Measurements from ENCODE around the gene PGD. TPM values are rescaled to one million over a fixed set of nuclear protein-coding genes. Genes with fewer than 3 reads are reported as not detected.
"Not testable (repeated sequence)": the region's sequence is repeated elsewhere in the genome, so short reads cannot be mapped to it uniquely, and the experiment has no call there.

Gene PGD
- total RNA-seq, 1 donor from 2014 or later, result 34.4 TPM

DNA sequence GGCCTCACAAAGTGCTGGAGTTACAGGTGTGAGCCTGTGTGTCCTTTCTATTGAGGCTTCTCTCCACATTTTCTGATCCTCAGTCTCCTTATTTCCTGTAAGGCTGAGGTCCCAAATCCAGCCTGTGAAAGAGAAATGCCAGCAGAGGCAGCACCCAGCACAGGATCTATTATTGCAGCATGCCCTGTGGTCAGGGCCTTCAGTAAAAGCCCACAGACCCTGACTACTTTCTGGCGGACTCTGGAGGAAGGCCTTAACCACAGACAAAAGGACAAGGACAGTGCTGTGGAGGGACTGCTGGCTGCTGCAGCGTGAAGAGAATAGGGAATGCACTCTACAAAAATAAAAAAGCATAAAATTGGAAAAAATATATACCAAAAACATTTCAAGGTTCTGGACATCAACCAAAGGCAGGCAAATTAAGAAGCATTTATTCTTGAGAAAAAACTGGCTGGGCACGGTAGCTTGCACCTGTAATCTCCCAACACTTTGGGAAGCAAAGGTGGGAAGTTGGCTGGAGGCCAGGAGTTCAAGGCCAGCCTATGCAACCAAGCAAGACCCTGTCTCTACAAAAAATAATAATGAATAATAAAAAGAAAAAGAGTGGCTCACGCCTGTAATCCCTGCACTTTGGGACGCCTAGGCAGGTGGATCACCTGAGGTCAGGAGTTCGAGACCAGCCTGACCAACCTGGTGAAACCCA is 9.4 kb upstream of the PGD start:
- intact Hi-C loops (cut with DNase I), result no loop called here
- DNase-seq, result no peak
- ATAC-seq (ENCODE audit: poor library complexity), result no peak

DNA sequence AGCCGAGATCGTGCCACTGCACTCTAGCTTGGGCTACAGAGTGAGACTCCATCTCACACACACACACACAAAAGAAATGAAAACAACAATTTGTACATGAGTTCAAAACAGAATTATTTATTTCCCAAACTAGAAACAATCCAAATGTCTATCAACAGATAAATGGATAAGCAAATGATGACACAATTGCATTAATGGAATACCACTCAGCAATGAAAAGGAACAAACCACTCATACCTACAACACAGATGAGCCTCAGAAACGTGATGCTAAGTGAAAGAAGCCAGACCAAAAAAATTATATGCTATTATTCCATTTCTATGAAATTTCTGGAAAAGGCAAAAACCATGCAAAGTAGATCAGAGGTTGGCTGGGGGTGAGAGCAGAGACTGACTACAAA is 2.0 kb upstream of the PGD start:
- intact Hi-C loops (cut with DNase I), result no loop called here
- ATAC-seq (ENCODE audit: poor library complexity) (no peak), DNase-seq (no peak)

DNA sequence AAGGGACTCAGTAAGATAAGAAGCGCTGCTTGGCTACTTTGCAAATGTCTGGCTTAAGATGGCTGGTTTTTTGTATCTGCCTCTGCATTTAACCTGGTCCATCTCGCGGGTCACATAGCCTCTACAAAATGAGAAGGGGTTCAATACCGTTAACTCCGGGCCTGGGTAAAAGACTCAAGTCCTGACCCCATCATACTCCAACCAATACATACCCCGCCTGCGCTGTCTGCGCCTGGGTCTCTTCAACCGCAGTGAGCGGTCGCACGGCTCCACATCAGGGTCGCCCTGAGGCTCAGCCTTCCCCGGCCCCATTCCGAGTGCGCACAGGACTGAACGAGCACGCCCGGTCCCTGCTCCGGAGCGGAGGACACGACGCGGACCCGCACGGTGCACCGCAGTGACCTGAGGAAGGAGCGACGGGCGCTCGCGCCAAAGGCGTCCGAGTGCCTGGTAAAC is 558 bp upstream of the PGD start:
- intact Hi-C loops (cut with DNase I), result no loop called here
- DNase-seq (no peak), ATAC-seq (ENCODE audit: poor library complexity) (no peak)

DNA sequence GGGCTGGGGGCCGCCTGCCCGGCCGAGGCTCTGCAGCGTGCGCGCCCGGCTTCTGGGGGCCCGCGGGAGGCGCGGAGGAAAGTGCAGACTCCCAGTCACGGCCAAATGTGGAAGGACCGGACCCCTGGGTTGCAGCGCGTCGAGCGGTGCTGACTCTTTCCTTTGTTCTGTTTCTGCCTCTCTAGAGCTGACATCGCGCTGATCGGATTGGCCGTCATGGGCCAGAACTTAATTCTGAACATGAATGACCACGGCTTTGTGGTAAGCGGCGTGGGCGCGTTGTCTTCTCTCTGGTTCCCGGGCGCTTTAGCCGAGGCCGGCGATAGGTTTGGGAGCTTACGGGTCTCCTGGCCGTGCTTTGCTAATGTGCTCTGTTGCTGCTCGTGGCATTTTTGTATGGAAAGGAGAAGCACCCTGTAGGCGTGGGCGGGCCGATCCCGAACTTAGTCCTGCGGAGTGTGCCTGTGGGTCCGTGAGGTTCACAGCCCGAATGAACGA is 629 bp downstream of the PGD start:
- DNase-seq (peak; percentile 62), ATAC-seq (ENCODE audit: poor library complexity) (peak; percentile 0)
- intact Hi-C loops (cut with DNase I), result no loop called here

DNA sequence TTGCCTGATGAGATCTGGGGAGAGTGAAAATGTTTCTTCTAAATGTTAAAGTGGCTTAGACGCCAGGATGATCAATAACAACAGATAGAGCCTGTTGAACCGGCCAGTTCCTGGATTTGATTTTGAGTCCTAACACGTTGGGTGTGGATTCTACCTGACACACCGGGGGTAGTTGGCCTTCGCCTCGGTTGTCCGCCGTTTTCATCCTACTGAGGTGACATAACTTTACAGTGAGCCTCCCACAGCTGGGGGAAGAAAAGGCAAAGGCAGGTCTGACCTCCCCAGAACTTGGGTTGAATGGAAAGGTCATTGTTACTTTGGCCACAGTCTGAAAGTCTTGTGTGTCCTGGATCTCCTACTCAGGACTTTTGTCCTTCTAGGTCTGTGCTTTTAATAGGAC is 1.1 kb downstream of the PGD start:
- ATAC-seq (ENCODE audit: poor library complexity) (no peak), DNase-seq (no peak)
- intact Hi-C loops (cut with DNase I), result no loop called here

DNA sequence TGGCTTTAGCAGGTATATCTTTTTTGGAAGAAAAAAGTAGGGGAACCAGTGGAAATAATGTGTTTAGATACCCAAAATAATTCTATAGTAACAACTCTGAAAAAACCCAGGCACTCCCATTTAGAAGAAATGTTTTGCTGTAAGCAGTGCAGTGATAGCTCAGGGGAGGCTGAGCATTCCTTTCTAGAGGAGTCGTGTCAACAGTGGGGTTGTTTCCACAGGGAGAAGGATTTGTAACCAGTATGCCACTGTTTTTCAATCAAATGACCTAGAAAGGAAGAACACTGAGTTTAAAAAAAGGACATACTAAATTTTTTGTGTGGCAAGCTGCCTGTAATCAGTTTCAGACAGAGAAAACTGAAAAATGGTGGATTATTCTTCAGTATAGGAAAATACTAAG is 2.4 kb downstream of the PGD start:
- ATAC-seq (ENCODE audit: poor library complexity) (no peak), DNase-seq (no peak)
- intact Hi-C loops (cut with DNase I), result no loop called here

DNA sequence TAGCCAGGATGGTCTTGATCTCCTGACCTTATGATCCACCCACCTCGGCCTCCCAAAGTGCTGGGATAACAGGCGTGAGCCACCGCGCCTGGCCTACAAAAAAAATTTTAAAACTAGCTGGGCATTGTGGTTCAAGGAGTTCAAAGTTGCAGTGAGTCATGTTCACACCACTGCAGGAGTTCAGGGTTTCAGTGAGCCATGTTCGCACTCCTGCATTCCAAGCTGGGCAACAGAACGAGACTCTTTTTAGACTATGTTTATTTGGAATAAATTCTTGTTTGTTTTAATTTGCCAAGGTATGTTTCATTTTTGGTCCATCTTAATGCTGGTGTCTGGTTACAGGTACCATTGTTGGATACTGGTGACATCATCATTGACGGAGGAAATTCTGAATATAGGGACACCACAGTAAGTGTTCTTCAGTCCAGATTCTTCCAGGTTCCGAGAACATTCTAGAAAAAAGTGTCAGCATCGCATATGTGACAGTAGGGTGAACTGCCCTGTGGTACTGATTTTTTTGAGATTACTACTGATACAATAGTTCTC is 3.9 kb downstream of the PGD start:
- intact Hi-C loops (cut with DNase I), result no loop called here
- ATAC-seq (ENCODE audit: poor library complexity) (no peak), DNase-seq (no peak)

DNA sequence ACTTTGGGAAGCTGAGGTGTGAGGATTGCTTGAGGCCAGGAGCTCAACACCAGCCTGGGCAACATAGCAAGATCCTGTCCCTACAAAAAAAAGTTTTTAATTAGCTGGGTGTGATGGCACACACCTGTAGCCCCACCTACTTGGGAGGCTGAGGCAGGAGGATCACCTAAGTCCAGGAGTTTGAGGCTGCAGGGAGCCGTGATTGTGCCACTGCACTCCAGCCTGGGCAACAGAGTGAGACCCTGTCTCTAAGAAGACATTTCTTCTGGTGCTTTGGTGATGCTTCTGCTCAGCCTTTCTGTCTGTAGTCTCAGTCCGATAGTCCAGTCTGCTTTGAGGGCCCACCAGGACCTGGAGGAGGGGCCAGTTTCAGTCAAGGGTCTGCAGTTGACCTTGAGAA is 8.3 kb downstream of the PGD start:
- no peak for DNase-seq
- no peak for ATAC-seq (ENCODE audit: poor library complexity)
- intact Hi-C loops (cut with DNase I), result no loop called here

DNA sequence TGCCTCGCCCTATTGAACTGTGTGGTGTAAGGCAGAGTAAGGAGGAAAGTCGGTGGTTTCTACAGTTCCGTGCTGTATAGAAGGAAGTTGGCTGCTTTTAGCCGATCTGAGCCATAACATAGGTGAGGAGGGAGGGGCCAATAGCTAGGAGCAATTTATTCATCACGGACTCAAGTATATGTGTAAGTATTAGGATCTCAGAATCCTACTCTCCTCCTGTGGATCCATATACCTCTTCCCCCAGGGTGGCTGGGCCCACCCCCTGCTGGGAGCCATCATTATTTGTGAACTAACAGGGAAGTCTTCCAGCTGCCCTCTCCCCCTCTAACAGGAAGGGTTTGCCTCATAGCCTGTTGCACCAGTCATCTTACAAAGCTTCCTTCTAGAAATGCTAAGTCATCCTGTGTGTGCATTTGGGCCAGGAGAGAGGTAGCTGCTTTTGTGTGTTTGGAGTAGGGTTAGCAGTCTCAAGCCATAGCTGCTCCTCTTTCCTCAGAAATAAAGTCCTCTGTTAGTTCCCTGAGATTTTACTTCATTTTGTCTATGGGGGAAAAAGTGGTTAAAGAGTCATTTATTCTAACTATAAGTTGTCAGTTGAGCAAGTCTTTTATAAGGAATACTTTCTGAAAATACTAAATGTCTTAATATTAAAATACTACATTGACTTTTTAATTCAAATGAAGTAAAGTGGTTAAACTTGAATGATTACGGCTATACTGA is 16.5 kb downstream of the PGD start:
- intact Hi-C loops (cut with DNase I), result no loop called here
- peak; percentile 55 for DNase-seq
- peak; percentile 73 for ATAC-seq (ENCODE audit: poor library complexity)

DNA sequence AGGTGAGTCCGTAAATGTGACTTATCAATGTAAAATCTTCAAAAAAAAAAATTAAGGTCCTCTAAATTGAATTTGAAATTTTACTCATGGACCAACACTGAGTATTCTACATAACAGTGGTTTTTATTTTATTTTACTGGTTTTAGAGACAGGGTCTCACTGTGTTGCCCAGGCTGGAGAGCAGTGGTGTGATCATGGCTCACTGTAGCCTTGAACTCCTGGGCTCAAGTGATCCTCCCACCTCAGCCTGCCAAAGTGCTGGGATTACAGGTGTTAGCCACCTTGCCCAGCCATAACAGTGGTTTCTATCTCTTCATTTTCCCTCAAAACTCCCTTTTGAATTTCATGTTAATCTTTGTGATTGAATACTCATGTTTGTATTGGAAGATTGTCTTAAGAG is 17.1 kb downstream of the PGD start:
- DNase-seq; intact Hi-C loops (cut with DNase I); ATAC-seq (ENCODE audit: poor library complexity): not testable (repeated sequence)

DNA sequence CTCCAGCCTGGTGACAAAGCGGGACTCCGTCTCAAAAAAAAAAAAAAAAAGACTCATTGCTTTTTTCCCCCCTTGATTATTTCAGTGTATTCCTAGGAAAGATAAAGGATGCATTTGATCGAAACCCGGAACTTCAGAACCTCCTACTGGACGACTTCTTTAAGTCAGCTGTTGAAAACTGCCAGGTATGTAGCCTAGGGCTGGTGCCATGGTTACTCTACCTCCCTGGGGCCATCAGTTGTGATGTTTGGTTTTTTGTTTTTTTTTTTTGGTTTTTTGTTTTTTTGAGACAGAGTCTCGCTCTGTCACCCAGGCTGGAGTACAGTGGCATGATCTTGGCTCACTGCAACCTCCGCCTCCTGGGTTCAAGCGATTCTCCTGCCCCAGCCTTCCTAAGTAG is 19.9 kb downstream of the PGD start:
- intact Hi-C loops (cut with DNase I); DNase-seq; ATAC-seq (ENCODE audit: poor library complexity): not testable (repeated sequence)

DNA sequence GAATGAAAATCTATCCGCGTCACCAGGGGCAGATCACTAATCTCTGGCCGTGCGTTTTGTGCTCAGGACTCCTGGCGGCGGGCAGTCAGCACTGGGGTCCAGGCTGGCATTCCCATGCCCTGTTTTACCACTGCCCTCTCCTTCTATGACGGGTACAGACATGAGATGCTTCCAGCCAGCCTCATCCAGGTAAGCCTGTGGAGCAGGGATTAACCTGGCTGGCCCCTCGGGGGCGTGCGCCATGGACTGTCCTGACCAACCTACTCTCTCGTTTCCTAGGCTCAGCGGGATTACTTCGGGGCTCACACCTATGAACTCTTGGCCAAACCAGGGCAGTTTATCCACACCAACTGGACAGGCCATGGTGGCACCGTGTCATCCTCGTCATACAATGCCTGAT is 20.5 kb downstream of the PGD start:
- ATAC-seq (ENCODE audit: poor library complexity) (no peak), DNase-seq (no peak)
- intact Hi-C loops (cut with DNase I), result no loop called here

DNA sequence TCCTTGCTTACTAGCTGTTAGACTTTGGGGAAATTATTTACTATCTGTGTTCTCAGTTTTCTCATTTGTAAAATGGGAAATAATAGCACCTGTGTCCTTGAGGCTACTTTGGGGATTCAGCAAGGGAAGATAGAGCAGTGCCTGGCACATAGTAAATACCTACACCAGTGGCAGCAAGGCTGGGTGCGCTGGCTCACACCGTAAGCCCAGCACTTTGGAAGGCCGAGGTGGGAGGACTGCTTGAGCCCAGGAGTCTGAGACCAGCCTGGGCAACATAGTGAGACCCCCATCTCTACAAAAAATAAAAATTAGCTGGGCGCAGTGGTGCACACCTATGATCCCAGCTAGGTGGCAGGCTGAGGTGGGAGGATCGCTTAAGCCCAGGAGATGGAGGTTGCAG is 22.8 kb downstream of the PGD start:
- DNase-seq (no peak), ATAC-seq (ENCODE audit: poor library complexity) (no peak)
- intact Hi-C loops (cut with DNase I), result no loop called here

DNA sequence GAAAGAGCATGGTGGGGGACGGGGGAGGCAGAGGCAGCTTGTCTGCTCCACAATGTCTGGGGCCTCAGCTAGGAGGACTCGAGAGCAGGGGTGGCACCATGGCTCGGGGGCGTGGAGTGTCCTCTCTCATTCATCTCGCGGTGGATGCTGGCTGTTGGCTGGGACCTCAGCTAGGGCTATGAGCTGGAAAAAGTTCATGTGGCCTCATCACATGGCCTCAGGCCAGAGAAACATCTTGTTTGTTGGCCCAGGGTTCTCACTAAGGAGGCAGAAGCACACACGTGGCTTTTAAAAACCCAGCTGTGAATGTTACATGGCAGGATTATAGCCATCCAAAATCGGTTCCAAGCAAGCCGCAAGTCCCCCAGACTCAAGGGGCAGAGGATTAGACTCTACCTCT is 25.2 kb downstream of the PGD start:
- ATAC-seq (ENCODE audit: poor library complexity), result peak; percentile 31
- intact Hi-C loops (cut with DNase I), result no loop called here
- peak; percentile 68 for DNase-seq

DNA sequence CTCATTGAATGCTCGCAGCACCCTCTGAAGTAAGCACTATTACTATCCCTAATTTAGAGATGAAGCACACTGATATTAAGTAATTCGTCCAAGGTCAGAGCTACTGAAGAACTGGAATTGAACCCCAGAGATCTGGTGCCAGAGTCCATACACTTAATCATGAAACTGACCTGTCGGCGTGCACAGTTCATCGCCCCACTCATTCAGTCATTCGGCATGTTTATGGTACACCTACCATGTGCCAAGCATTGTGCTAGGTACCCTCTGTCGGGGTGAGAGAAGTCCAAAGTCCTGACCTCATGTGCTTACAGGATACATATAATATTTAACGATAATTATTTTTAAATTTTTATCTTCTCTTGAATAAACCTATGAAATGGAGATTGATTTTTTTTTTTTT is 25.8 kb downstream of the PGD start:
- intact Hi-C loops (cut with DNase I), result no loop called here
- no peak for ATAC-seq (ENCODE audit: poor library complexity)
- no peak for DNase-seq

DNA sequence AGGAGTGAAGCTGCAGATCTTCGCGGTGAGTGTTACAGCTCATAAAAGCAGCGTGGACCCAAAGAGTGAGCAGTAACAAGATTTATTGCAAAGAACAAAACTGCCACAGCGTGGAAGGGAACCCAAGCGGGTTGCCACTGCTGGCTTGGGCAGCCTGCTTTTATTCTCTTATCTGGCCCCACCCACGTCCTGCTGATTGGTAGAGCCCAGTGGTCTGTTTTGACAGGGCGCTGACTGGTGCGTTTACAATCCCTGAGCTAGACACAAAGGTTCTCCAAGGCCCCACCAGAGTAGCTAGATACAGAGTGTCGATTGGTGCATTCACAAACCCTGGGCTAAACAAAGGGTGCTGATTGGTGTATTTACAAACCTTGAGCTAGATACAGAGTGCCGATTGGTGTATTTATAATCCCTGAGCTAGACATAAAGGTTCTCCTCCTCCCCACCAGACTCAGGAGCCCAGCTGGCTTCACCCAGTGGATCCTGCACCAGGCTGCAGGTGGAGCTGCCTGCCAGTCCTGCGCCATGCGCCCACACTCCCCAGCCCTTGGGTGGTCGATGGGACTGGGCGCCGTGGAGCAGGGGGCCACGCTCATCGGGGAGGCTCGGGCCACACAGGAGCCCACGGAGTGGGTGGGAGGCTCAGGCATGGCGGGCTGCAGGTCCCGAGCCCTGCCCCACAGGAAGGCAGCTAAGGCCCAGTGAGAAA is 27.1 kb downstream of the PGD start:
- DNase-seq; intact Hi-C loops (cut with DNase I); ATAC-seq (ENCODE audit: poor library complexity): not testable (repeated sequence)

DNA sequence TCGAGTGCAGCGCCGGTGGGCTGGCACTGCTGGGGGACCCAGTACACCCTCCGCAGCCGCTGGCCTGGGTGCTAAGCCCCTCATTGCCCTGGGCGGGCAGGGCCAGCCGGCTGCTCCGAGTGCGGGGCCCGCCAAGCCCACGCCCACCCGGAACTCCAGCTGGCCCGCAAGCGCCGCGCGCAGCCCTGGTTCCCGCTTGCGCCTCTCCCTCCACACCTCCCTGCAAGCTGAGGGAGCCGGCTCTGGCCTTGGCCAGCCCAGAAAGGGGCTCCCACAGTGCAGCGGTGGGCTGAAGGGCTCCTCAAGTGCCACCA is 27.6 kb downstream of the PGD start:
- intact Hi-C loops (cut with DNase I), result not testable (repeated sequence)

DNA sequence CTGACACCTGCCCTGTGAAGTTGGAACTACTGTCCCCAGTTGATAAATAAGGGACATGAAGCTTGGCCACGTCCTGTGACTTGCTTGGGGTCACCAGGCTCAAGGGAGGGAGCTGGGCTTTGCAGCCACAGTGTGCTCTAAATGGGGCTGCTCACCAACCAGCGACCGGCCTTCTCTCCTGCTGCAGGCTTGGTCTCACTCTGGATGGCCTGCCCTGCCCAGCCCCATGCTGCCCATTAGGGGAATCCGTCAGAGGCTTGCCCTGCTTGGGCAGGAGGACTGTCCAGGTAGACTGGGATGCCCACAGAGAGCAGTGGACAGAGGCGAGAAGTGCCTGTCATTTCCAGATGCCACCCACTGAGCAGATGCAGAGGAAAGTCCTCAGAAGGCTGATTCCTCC is 30.1 kb downstream of the PGD start:
- no peak for DNase-seq
- intact Hi-C loops (cut with DNase I), result loop anchor here (2.0 kb wide), 2 partner anchors 52 to 802 kb away; no protein-coding TSS in a partner anchor
- ATAC-seq (ENCODE audit: poor library complexity), result no peak

More for the DNA sequence above, 27.6 kb downstream of the PGD start:
- not testable (repeated sequence) for DNase-seq; ATAC-seq (ENCODE audit: poor library complexity)

DNA sequence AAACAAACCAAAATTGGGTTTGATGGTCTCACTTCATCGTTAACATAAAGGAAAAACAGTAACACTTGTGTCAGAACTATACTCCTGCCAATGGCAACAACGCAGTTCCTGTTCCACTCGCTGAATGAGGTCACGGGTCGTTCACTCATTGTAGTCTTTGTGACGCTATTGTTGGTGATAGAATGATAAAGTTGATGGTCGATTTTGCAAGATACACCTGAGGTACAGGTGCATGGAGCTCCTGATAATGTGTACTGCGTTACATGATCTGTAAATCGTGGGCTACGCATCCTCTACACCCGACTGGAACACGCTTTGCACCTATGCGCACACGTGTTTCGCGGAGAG is 31.0 kb downstream of the PGD start:
- DNase-seq, result no peak
- no peak for ATAC-seq (ENCODE audit: poor library complexity)
- intact Hi-C loops (cut with DNase I), result loop anchor here (2.0 to 10.0 kb wide), 3 partner anchors 53 to 803 kb away; no protein-coding TSS in a partner anchor

All from Right ventricle myocardium superior (tissue), 1 donor.